Pancreas (tissue), 10 donors: ENCODE results near the gene ABCC11. TPM values are rescaled to one million over a fixed set of nuclear protein-coding genes. Genes with fewer than 3 reads are reported as not detected.

Experiments
- ATAC-seq, 4 donors: fragments of 200-7000 bp; cut with Tn5 transposase; one replicate each; pipeline versions ENCODE4 v1.8.0 to v1.9.1; 2020; ENCODE audit warnings: mild to moderate bottlenecking in 4 of 4, moderate library complexity in 4 of 4
- DNase-seq, 6 donors: peaks; one replicate each; pipeline ENCODE4 v3.0.0-alpha.2; 2020
- FAIRE-seq: peaks from 2 replicates; lab custom pipeline; 2012; peaks lifted over from hg19 to GRCh38; lab: Jason Lieb, UNC
- H3K27ac ChIP-seq, 4 donors: fragments of 200-600 bp; sonication (generic); 1 replicate in 3 of 4; 2 replicates in 1 of 4; pipeline versions ENCODE4 v1.5.0 to v1.8.0; 2020
- H3K27me3 ChIP-seq, 4 donors: fragments of 200-600 bp; one replicate each; pipeline ENCODE4 v1.8.0; 2021
- H3K36me3 ChIP-seq, 3 donors: fragments of 200-600 bp; sonication (generic) in 1 of 3; one replicate each; pipeline versions ENCODE4 v1.5.0 to v1.8.0; 2020 to 2021
- H3K4me1 ChIP-seq, 3 donors: fragments of 200-600 bp; one replicate each; pipeline ENCODE4 v1.8.0; 2021
- H3K4me3 ChIP-seq, 4 donors: fragments of 200-600 bp; sonication (generic) in 2 of 4; one replicate each; pipeline versions ENCODE4 v1.5.0 to v1.8.0; 2020 to 2021
- H3K9me3 ChIP-seq, 4 donors: fragments of 200-600 bp; one replicate each; pipeline ENCODE4 v1.8.0; 2021
- WGBS, 2 donors: extraction: QIAGEN DNeasy Blood & Tissue Kit; methylation state at CpG; one replicate each; pipeline ENCODE4 v1.1.7; 2013; 5-methylcytosine and 5-hydroxymethylcytosine counted together
- intact Hi-C, 3 donors: fragments of 100-400 bp; cut with DNase I; formaldehyde crosslinking; loops; one replicate each; pipeline versions ENCODE4 v1.11.1 to v1.14.2; 2022
- polyA plus RNA-seq, 2 donors: library from polyadenylated mRNA; stranded (reverse); fragments of 200-250 nt; gene quantifications; one replicate each; pipeline ENCODE4 v1.2.3, GENCODE V29; 2013
- total RNA-seq, 6 donors: library from RNA; stranded (reverse); fragmentation: NEBNext Ultra II Directional in 4 of 6; extraction: Animal tissue kit (Norgen Biotek cat#: 25700) in 4 of 6; gene quantifications; one replicate each; pipeline versions ENCODE4 v1.2.1 to v1.2.4, GENCODE V29; 2021 to 2023
- TF ChIP-seq, protein P1 (sequence below), 4 donors: fragments of 200-600 bp; sonication (generic) in 3 of 4; IDR thresholded peaks; one replicate each; pipeline versions ENCODE4 v1.5.0 to v1.8.0; 2021; ENCODE audit warnings: antibody characterized with exemption in 4 of 4
- donor health status: healthy with polysubstance abuse.
- donor health status: DM: no; HTN: no; CAD: no; lungs with moderate emphysema.
- donor health status: DM: no; HTN: no; CAD: no.
- donor health status: control.
- donor health status: control.
- donor health status: Bipolar disorder and iron deficiency.
- donor health status: DM: yes; HTN: yes; CAD: no.
- donor health status: DM: no; HTN: no; CAD: no.
- donor health status: DM: no; HTN: no; CAD: no.
- donor health status: DM: yes; HTN: yes; CAD: no.

Gene ABCC11
- total and polyA plus RNA-seq, 8 donors, result 0.11 to 0.41 (median 0.26) TPM; not detected in 1

DNA sequence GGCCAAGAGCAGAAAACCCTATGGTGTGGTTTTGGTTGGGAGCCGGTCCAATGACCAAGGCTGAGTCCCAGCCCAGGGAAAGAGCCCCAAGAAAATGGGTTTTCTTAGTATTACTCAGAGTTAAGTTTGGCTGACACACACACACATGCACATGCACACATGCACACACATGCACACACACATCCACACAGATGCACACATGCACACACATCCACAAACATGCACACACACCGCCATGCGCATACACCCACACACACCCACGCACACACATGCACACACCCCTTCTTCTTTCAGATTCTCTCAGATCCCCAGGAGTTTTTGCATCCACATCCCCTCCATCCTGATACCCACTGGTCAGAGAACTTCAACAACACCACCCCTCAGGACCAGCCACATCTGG lies 100.6 kb downstream of the ABCC11 start:
- H3K27me3 ChIP-seq, result no peaks in the 10 kb centered on the region
- H3K4me1 ChIP-seq, result no peaks in the 10 kb centered on the region
- no peak overlapping the region for H3K4me3 ChIP-seq
- TF ChIP-seq, protein P1, sequence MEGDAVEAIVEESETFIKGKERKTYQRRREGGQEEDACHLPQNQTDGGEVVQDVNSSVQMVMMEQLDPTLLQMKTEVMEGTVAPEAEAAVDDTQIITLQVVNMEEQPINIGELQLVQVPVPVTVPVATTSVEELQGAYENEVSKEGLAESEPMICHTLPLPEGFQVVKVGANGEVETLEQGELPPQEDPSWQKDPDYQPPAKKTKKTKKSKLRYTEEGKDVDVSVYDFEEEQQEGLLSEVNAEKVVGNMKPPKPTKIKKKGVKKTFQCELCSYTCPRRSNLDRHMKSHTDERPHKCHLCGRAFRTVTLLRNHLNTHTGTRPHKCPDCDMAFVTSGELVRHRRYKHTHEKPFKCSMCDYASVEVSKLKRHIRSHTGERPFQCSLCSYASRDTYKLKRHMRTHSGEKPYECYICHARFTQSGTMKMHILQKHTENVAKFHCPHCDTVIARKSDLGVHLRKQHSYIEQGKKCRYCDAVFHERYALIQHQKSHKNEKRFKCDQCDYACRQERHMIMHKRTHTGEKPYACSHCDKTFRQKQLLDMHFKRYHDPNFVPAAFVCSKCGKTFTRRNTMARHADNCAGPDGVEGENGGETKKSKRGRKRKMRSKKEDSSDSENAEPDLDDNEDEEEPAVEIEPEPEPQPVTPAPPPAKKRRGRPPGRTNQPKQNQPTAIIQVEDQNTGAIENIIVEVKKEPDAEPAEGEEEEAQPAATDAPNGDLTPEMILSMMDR (IDR thresholded peaks at IDR 0.05), result no peak
- no peaks in the 10 kb centered on the region for H3K36me3 ChIP-seq
- 95 to 99% methylated on average over 4 of the region's 4 CpGs for WGBS, 2 donors
- FAIRE-seq (no peak), ATAC-seq (no peak), DNase-seq (no peak)
- H3K27ac ChIP-seq, result no peak overlapping the region
- intact Hi-C loops, result no loop called here
- H3K9me3 ChIP-seq, result no peaks in the 10 kb centered on the region

- FAIRE-seq (no peak), ATAC-seq (no peak), DNase-seq (no peak)
- TF ChIP-seq, protein P1 (IDR thresholded peaks at IDR 0.05), result no peak
- no peaks in the 10 kb centered on the region for H3K4me1 ChIP-seq
- 86 to 92% methylated on average over 7 of the region's 7 CpGs for WGBS, 2 donors
- H3K36me3 ChIP-seq, result no peaks in the 10 kb centered on the region
- H3K27ac ChIP-seq, result no peak overlapping the region
- no peak overlapping the region for H3K4me3 ChIP-seq
- H3K9me3 ChIP-seq, result no peaks in the 10 kb centered on the region
- no peaks in the 10 kb centered on the region for H3K27me3 ChIP-seq
- intact Hi-C loops, result no loop called here
Measured at GRCh38 chr16:48146131-48146530, 101.2 kb downstream of the ABCC11 start.

DNA sequence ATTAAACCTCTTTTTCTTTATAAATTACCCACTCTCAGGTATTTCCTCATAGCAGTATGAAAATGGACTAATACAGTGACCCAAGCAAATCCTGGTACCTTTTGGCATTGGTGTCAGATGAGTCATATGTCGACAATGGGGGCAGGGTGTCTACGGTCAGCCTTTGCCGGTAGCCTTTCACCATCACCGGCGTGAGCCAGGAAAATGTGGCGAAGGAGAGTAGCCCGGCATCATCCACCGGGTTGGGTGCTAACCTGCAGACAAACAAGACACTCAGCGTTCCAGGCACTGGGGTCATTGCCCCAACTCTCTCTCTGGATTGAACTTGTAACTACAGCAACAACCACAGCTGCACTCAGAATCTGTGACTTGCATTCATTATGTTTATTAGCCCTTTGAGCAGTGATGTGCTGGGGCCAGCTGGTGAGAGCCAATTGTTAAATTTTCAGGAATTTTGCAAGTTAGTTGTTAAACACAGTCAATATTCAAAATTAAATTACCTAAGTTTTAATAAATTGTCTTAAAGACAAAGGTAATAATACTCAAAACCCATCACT lies 103.4 kb downstream of the ABCC11 start:
- 94 to 96% methylated on average over 9 of the region's 9 CpGs for WGBS, 2 donors
- DNase-seq (no peak), FAIRE-seq (no peak), ATAC-seq (no peak)
- H3K27me3 ChIP-seq, result no peaks in the 10 kb centered on the region
- no peaks in the 10 kb centered on the region for H3K4me1 ChIP-seq
- no peaks in the 10 kb centered on the region for H3K9me3 ChIP-seq
- TF ChIP-seq, protein P1 (IDR thresholded peaks at IDR 0.05), result no peak
- no peak overlapping the region for H3K4me3 ChIP-seq
- no peak overlapping the region for H3K27ac ChIP-seq
- H3K36me3 ChIP-seq, result no peaks in the 10 kb centered on the region
- intact Hi-C loops, result no loop called here

- no peak for DNase-seq
- Histone ChIP-seq H3K9me3 (no peaks in the 10 kb centered on the region), H3K36me3 (no peaks in the 10 kb centered on the region), H3K27me3 (no peaks in the 10 kb centered on the region), H3K4me3 (no peak overlapping the region), H3K4me1 (peaks cover 0 to 2% (median 0%) of the 10 kb centered on the region in 3 donors), H3K27ac (no peak overlapping the region)
- no peak for ATAC-seq
- WGBS, 2 donors, result 93 to 97% methylated on average over 6 of the region's 6 CpGs
- FAIRE-seq, result no peak
- TF ChIP-seq, protein P1 (IDR thresholded peaks at IDR 0.05), result no peak
- intact Hi-C loops, result no loop called here
Measured at GRCh38 chr16:48140821-48141220, 106.5 kb downstream of the ABCC11 start.

DNA sequence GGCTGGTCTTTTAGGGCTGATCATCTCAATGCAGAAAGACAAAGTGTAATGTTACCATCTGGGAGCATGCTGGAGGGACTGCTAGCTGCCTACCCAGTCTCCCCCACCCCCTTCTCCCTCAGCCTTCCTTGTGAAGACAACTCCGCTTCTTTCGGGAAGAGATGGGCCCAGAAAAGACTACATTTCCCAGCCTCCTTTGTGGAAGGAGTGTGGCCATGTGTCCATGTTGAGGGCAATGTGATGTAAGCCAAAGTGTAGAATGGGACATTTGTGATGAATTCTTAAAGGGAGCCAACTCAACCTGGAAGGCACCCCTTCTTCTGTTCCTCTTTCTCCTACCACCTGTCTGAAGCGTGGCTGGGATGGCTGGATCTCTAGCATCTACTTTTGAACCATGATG lies 107.8 kb downstream of the ABCC11 start:
- FAIRE-seq, result no peak
- Histone ChIP-seq H3K4me1 (peaks cover 0 to 2% (median 0%) of the 10 kb centered on the region in 3 donors), H3K4me3 (no peak overlapping the region), H3K9me3 (no peaks in the 10 kb centered on the region), H3K27me3 (no peaks in the 10 kb centered on the region), H3K27ac (no peak overlapping the region), H3K36me3 (no peaks in the 10 kb centered on the region)
- 96 to 100% methylated on average over 3 of the region's 3 CpGs for WGBS, 2 donors
- TF ChIP-seq, protein P1 (IDR thresholded peaks at IDR 0.05), result no peak
- intact Hi-C loops, result no loop called here
- no peak for ATAC-seq
- no peak for DNase-seq
